GM19351 (cell line): Measurements from ENCODE around the gene SAP25.
A peak's percentile ranks its signal among the peaks of the same experiment; 100 is the strongest.

ENCODE experiments used
- ATAC-seq: cut with Tn5 transposase; IDR thresholded peaks from one replicate; pipeline ENCODE4 v1.9.1; 2021; ENCODE audit warnings: mild to moderate bottlenecking, moderate library complexity; ENCODE audit not compliant: unreplicated experiment

Gene SAP25

GRCh38 chr7:100573691-100574361 lies at the start of gene SAP25:
SAP25 (minus strand) TSS chr7:100573900; CDS start chr7:100573742, 158 bp downstream.
- no peak for ATAC-seq

- ATAC-seq: no peak
Observed at GRCh38 chr7:100621554-100621953, 47.9 kb upstream of the SAP25 start.

GRCh38 chr7:100620804-100621203 lies 47.1 kb upstream of the SAP25 start:
- no peak for ATAC-seq

- no peak for ATAC-seq
Observed at GRCh38 chr7:100620239-100620638, 46.5 kb upstream of the SAP25 start.

- no peak for ATAC-seq
Observed at GRCh38 chr7:100614308-100614861, 40.7 kb upstream of the SAP25 start.

- no peak for ATAC-seq
Observed at GRCh38 chr7:100613412-100614175, 39.9 kb upstream of the SAP25 start.

GRCh38 chr7:100612730-100613390 lies 39.2 kb upstream of the SAP25 start:
- ATAC-seq: peak; percentile 7

- ATAC-seq: peak; percentile 88
Observed at GRCh38 chr7:100611983-100612729, 38.5 kb upstream of the SAP25 start, which contains the start of gene MOSPD3. MOSPD3 (plus strand) TSS chr7:100612540; CDS start chr7:100612792, 252 bp downstream.

GRCh38 chr7:100609958-100610357 lies 36.3 kb upstream of the SAP25 start:
- no peak for ATAC-seq

- ATAC-seq: no peak
Observed at GRCh38 chr7:100607111-100607510, 33.4 kb upstream of the SAP25 start.

GRCh38 chr7:100606313-100606712 lies 32.6 kb upstream of the SAP25 start:
- no peak for ATAC-seq

GRCh38 chr7:100604976-100605911 lies 31.5 kb upstream of the SAP25 start:
- ATAC-seq: no peak

- peak; percentile 64 for ATAC-seq
Observed at GRCh38 chr7:100604028-100604975, 30.6 kb upstream of the SAP25 start.

- peak; percentile 34 for ATAC-seq
Observed at GRCh38 chr7:100603726-100604027, 30.0 kb upstream of the SAP25 start.

GRCh38 chr7:100602889-100603725 lies 29.4 kb upstream of the SAP25 start:
- no peak for ATAC-seq

- no peak for ATAC-seq
Observed at GRCh38 chr7:100600730-100601038, 27.0 kb upstream of the SAP25 start.

- no peak for ATAC-seq
Observed at GRCh38 chr7:100599911-100600729, 26.4 kb upstream of the SAP25 start.
